ENCODE data around the gene ATF3. TPM values are rescaled to one million over a fixed set of nuclear protein-coding genes. Genes with fewer than 3 reads are reported as not detected.

Gene ATF3
- total and polyA plus RNA-seq, 2 of the 4 experiments (the other 2 are of a cell fraction) = 9.9 to 12.3 TPM

DNA sequence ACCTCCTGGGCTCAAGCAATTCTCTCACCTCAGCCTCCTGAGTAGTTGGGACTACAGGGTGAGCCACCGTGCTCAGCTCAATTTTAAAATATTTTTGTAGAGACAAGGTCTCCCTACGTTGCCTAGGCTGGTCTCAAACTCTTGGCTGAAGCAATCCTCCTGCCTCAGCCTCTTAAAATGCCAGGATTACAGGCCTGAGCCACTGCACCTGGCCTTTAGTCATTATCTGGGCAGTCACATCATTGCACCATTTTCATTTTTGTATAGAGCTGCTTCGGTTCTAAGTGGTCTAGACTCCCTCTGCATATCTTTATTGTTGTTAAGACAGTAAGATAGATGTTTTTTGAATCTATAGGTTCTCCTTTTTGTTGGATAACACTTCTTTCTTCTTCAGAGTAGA, 39.9 kb downstream of the ATF3 start:
- ChIA-PET CTCF (no interaction called here), POLR2A (ENCODE audit: unreplicated experiment) (no interaction called here)
- ATAC-seq (ENCODE audit: low read depth) (0 out of 2 replicates have a peak, but pooled peaks have one; percentile 3), DNase-seq (peak; percentile 36)
- no peaks in the 10 kb centered on the region for H4K20me1 ChIP-seq (ENCODE audit: insufficient read depth, low read length)
- TF ChIP-seq MAZ (IDR thresholded peaks at IDR 0.05; ENCODE audit: borderline replicate concordance, low read depth, low read length) (no peak), CEBPB (IDR thresholded peaks at IDR 0.05; ENCODE audit: low read depth, low read length) (no peak), MXI1 (IDR thresholded peaks at IDR 0.05; ENCODE audit: borderline replicate concordance, low read depth, low read length) (no peak), MAFK (IDR thresholded peaks at IDR 0.05; ENCODE audit: low read depth, low read length) (no peak), CHD1 (IDR thresholded peaks at IDR 0.05; ENCODE audit: low read depth, low read length) (no peak), POLR2A (IDR thresholded peaks at IDR 0.05; ENCODE audit: low read depth, low read length) (no peak), FOS (IDR thresholded peaks at IDR 0.05; ENCODE audit: low read depth, low read length) (no peak), NFE2L2 (IDR thresholded peaks at IDR 0.05; ENCODE audit: low read depth, low read length) (no peak), RCOR1 (IDR thresholded peaks at IDR 0.05; ENCODE audit: insufficient replicate concordance, low read length) (no peak), RAD21 (IDR thresholded peaks at IDR 0.05; ENCODE audit: low read length) (no peak), BHLHE40 (IDR thresholded peaks at IDR 0.05; ENCODE audit: low read depth, low read length) (no peak), SMC3 (IDR thresholded peaks at IDR 0.05; ENCODE audit: low read depth, low read length) (no peak), RFX5 (IDR thresholded peaks at IDR 0.05; ENCODE audit: low read depth, low read length) (no peak)
- TF ChIP-seq, protein P1, sequence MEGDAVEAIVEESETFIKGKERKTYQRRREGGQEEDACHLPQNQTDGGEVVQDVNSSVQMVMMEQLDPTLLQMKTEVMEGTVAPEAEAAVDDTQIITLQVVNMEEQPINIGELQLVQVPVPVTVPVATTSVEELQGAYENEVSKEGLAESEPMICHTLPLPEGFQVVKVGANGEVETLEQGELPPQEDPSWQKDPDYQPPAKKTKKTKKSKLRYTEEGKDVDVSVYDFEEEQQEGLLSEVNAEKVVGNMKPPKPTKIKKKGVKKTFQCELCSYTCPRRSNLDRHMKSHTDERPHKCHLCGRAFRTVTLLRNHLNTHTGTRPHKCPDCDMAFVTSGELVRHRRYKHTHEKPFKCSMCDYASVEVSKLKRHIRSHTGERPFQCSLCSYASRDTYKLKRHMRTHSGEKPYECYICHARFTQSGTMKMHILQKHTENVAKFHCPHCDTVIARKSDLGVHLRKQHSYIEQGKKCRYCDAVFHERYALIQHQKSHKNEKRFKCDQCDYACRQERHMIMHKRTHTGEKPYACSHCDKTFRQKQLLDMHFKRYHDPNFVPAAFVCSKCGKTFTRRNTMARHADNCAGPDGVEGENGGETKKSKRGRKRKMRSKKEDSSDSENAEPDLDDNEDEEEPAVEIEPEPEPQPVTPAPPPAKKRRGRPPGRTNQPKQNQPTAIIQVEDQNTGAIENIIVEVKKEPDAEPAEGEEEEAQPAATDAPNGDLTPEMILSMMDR (conservative IDR thresholded peaks at IDR 0.05; ENCODE audit: low read depth, low read length) = no peak
- TF ChIP-seq, protein P2, sequence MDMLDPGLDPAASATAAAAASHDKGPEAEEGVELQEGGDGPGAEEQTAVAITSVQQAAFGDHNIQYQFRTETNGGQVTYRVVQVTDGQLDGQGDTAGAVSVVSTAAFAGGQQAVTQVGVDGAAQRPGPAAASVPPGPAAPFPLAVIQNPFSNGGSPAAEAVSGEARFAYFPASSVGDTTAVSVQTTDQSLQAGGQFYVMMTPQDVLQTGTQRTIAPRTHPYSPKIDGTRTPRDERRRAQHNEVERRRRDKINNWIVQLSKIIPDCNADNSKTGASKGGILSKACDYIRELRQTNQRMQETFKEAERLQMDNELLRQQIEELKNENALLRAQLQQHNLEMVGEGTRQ (IDR thresholded peaks at IDR 0.05; ENCODE audit: low read depth, low read length) = no peak
- TF ChIP-seq, protein P3, sequence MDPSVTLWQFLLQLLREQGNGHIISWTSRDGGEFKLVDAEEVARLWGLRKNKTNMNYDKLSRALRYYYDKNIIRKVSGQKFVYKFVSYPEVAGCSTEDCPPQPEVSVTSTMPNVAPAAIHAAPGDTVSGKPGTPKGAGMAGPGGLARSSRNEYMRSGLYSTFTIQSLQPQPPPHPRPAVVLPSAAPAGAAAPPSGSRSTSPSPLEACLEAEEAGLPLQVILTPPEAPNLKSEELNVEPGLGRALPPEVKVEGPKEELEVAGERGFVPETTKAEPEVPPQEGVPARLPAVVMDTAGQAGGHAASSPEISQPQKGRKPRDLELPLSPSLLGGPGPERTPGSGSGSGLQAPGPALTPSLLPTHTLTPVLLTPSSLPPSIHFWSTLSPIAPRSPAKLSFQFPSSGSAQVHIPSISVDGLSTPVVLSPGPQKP (IDR thresholded peaks at IDR 0.05; ENCODE audit: borderline replicate concordance, low read depth, low read length) = no peak
- no peak overlapping the region for H3K4me2 ChIP-seq (ENCODE audit: low read depth, low read length)
- peak overlapping the region; percentile 64; the same call in 1 of the 2 replicates for H2AK5ac ChIP-seq (ENCODE audit: low read depth, low read length)
- no peaks in the 10 kb centered on the region for H3K36me3 ChIP-seq (ENCODE audit: control insufficient read depth, insufficient read depth, low read length)
- BruUV-seq (replicated peaks) = no TSS peak
- H3K27ac ChIP-seq (ENCODE audit: insufficient read depth, low read length) = peak overlapping the region; percentile 72; the same call in 1 of the 2 replicates
- 0 out of 2 replicates have a peak overlapping the region, but pooled peaks have one; percentile 56 for H2BK120ac ChIP-seq (ENCODE audit: low read depth, low read length)
- 0 out of 2 replicates have a peak, but pooled peaks cover 2% of the 10 kb centered on the region for H3K9me3 ChIP-seq (ENCODE audit: control insufficient read depth, insufficient read depth, low read length)
- no peak overlapping the region for H2AFZ ChIP-seq (replicated peaks; ENCODE audit: low read length, poor library complexity)
- in situ Hi-C loops (cut with MboI; ENCODE audit: low sequenced_read_pairs) = no loop called here
- H3K4me1 ChIP-seq (ENCODE audit: control insufficient read depth, insufficient read depth, low read length) = peaks cover 15% of the 10 kb centered on the region
- H3K79me1 ChIP-seq (ENCODE audit: low read depth in 1 of 2, low read length in 2 of 2) = no peaks in the 10 kb centered on the region
- WGBS, 2 experiments (ENCODE audit: extremely low coverage in 2 of 2, insufficient read length in 1 of 2) = no CpG with 5 or more reads among the region's 3 CpGs
- peak overlapping the region; percentile 59; the same call in 1 of the 2 replicates for H3K23ac ChIP-seq (ENCODE audit: low read depth, low read length)
- H3K56ac ChIP-seq (ENCODE audit: extremely low read depth, insufficient read depth, low read length) = no peak overlapping the region
- peaks cover 13% of the 10 kb centered on the region for H3K9me1 ChIP-seq (ENCODE audit: insufficient read depth, low read length)
- intact Hi-C loops (cut with micrococcal nuclease) = loop anchor here (5.0 kb wide), 1 partner anchor 36 kb away; no protein-coding TSS in a partner anchor
- H4K91ac ChIP-seq (ENCODE audit: insufficient read depth, low read depth, low read length) = peak overlapping the region; percentile 62
- H4K5ac ChIP-seq (ENCODE audit: low read depth, low read length) = peak overlapping the region; percentile 52; the same call in 1 of the 2 replicates
- no peak overlapping the region for H3K4me3 ChIP-seq (ENCODE audit: insufficient read depth, low read depth, low read length)
- peak overlapping the region; percentile 33; the same call in 1 of the 2 replicates for H3K9ac ChIP-seq (ENCODE audit: low read depth, low read length)
- H4K8ac ChIP-seq (ENCODE audit: low read depth in 2 of 2, low read length in 2 of 2) = peak overlapping the region; percentile 6 to 21; a peak in 1 of 4 replicates
- no peak overlapping the region for H2AK9ac ChIP-seq (replicated peaks; ENCODE audit: low read depth, low read length, poor library complexity)
- H3K14ac ChIP-seq (replicated peaks; ENCODE audit: low read depth, low read length) = no peak overlapping the region
- peak overlapping the region; percentile 56 for H2BK5ac ChIP-seq (ENCODE audit: low read depth, low read length, poor library complexity, severe bottlenecking)
- peak overlapping the region; percentile 88 for H2BK20ac ChIP-seq (ENCODE audit: low read depth, low read length)
- no peaks in the 10 kb centered on the region for H3K27me3 ChIP-seq (ENCODE audit: control insufficient read depth, insufficient read depth, low read length)
- dilution Hi-C loops (cut with HindIII; ENCODE audit: low sequenced_read_pairs, unreplicated experiment) = no loop called here
- H3K4ac ChIP-seq (ENCODE audit: low read depth, low read length) = peak overlapping the region; percentile 58
- peak overlapping the region; percentile 17 for H3K18ac ChIP-seq (ENCODE audit: low read depth, low read length)
- peak overlapping the region; percentile 30; the same call in 1 of the 3 replicates for H2BK15ac ChIP-seq (ENCODE audit: low read depth, low read length)
